HG03039 (cell line): ENCODE measurements around the gene VTI1B.
"Not testable (repeated sequence)": the region's sequence is repeated elsewhere in the genome, so short reads cannot be mapped to it uniquely, and the experiment has no call there.

ENCODE experiments used
- ATAC-seq: cut with Tn5 transposase; IDR thresholded peaks from one replicate; pipeline ENCODE4 v1.9.1; 2021; ENCODE audit warnings: mild to moderate bottlenecking, moderate library complexity; ENCODE audit not compliant: unreplicated experiment

VTI1B gene

DNA sequence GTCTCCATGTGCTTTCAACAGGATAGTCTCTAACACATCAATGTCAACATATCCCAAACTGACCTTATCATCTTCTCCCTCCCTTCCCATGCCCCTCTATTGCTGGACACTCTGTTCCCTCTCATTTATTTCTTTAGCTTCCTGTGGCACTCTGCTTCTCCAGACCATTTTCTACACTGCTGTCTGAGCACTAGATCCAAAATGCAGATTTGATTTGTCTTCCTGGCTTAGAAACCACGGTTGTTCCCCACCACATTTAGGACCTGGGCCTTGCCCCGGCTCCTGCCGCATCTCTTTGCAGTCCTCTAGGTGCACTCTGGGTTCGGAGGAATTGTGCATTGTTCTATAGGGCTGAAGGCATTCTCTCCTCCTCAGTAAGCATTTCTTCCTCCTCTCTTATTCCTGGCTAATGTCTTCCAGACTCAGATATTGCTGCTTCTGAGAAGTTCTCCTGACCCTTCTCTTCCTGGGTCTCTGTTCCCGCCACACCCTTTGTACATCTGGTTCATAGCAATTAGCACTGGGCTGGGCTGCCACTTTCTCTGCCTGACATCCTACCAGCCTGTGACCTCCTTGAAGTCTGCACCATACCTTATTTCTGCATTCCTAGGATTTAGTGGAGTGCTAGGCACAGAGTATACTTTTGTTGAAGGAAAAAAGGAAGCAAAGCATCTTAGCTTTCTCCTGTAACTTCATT, 40.8 kb downstream of the VTI1B start:
- ATAC-seq: no peak

DNA sequence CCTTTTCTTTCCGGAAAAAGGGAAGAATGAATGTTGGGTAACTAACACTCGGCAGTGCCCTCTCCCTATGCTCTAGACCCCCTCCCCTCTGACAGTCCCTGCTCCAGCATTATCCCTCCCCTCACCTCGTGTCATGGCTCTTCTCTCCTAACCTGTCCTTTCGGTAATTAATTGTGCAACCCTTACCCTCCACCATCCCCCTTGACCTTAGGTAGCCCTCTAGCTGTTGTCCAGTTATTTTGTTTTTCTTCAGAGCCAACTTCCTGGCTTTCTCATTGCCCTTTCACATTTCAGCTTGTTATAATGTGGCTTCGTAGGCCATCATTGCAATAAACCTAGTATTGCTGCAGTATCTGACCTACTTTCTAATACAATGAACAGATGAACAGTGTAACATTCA, 43.5 kb downstream of the VTI1B start:
- no peak for ATAC-seq

DNA sequence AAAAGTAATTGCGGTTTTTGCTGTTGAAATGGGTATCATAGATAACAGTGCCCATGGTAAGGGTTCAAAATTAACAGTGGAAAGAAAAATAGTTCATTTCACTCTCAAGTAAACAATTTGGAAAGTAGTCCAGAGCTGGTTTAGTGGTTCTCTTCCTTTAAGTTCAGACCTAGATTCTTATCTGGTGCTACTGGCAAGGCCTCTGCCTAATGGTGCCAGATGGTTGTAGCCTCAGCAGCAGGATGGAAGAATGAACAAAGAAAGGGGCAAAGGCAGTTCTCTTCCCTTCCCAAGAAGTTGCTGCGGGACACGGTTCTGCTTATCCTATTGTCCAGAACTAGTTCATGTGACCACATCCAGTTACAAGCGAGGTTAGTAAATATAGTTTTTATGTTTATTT, 44.2 kb downstream of the VTI1B start:
- ATAC-seq: no peak

DNA sequence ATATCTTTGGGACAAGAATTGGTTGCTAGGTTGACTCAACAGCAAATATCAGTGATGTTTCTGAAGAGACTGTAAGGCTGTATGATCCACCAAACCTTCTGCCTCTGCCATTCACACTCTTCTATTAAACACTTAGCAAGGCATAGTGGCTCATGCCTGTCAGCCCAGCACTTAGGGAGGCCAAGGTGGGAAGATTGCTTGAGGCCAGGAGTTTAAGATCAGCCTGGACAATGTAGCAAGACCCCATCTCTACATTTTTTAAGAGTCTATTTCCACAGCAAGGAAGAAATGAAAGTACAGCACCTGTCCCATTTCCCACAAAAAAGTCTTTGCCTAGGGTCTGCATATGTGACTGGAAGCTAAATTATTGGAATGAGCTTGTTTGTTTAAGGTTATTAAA, 46.9 kb downstream of the VTI1B start:
- ATAC-seq: no peak

DNA sequence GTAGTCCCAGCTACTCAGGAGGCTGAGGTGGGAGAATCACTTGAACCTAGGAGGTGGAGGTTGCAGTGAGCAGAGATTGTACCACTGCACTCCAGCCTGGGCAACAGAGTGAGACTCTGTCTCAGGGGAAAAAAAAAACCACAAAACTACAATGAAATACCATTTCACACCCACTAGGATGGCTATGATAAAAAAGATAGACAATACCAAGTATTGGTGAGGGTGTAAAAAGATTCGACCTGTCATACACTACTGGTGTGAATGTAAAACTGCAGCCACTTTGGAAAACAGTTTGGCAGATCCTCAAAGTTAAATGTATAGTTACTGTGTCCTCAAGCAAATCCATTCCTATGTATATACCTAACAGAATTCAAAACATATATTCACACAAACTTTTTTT, 48.3 kb downstream of the VTI1B start:
- ATAC-seq: not testable (repeated sequence)

DNA sequence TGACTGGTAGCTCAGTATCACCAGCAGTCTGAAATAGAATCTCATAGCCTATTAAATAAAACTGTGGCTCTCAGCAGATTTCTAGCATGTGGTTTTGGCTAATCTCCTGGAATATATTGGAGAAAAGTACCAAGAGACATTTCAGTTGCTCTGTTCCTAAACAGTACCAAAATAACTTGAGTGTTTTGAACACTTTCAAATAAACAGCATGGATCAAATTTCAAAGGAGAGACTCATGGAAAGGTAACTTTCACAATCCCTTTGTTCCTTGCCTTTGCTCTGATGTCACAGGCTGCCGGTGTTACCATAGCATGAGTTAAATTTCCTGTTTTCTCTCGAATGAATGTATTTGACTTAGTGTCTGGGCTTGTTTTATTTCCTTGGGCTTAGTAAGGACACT, 51.3 kb downstream of the VTI1B start:
- ATAC-seq: no peak

DNA sequence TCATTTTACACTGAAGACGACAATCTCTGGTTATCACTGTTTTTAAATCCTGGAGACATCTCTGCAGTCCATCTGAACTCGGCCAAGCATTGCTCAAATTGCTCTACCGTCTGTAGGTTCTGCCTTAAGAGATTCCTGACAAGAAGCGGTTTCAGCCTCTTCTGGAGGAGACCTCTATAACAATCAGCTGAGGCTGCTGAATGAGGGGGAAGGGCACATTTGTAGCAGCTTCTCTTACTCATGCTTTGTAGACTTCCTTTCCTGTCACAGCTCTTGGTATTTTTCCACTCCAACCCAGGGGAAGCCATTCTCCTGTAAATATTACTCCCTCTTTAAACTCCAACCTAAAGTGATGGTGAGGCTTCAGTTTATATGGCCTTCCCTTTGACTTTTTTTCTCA, 51.8 kb downstream of the VTI1B start:
- ATAC-seq: no peak

DNA sequence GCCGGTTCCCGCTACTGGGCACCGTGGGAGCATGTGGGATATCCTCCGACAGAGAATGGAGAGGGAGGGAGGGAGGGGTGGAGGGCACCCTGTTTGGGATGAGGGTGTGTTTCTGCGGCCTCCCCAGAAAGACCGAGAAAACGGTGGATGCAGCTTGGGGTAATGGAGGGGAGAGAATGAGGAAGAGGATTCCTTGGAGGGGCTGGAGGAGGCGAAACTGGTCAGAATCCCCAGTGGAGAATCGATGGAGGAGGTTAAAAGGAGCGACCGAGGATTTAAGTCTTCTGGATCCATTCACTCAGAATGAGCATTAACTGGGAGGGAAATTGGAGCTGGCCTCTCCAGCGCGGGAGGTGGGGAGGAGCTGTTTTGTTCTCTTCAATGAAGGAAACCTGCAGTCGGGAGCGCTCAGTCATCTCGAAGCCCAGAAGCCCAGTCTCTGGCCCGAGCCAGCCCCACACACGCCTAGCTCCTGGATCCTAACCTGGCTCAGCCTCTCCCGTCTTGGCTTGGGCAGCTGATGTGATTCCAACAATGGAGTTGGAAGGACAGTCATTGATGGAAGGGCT, 54.1 kb downstream of the VTI1B start:
- no peak for ATAC-seq

DNA sequence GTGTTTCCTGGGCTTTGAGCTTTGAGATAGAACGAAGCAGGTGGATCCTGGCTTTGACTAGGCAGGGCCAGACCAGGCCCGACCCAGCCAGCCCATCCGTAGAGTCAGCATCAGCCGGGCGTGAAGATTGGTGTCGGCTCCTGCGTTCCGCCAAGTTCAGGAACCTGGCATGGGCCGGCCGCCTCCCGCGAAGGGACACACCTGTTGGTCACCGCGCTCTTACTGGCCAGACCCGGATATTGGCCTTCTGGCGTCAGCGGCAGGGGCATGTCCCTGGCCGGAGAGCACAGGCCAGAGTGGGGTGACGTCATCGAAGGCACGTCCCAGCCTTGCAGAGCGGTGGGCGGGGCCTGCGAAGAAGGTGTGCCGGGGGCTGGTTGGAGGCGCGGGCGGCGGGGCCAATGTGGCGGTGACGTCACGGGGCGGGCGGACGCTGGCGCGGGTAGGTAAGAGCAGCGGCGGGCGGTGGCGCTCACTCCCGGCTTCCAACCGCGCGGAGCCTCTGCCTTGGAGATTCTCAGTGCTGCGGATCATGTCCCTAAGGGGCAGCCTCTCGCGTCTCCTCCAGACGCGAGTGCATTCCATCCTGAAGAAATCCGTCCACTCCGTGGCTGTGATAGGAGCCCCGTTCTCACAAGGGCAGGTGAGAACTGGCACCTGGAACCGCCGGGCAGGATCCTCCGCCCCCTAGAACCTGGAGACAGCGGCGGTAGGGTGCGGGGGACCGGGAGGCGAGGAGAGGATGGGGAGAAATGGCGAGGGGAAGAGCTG, 54.8 kb downstream of the VTI1B start, which contains the start of gene ARG2:
Gene ARG2 (plus strand): TSS at position 475 of the 771 bp plus-strand sequence. CDS start 58 bp downstream, at position 533.
- ATAC-seq: peak; percentile 91

DNA sequence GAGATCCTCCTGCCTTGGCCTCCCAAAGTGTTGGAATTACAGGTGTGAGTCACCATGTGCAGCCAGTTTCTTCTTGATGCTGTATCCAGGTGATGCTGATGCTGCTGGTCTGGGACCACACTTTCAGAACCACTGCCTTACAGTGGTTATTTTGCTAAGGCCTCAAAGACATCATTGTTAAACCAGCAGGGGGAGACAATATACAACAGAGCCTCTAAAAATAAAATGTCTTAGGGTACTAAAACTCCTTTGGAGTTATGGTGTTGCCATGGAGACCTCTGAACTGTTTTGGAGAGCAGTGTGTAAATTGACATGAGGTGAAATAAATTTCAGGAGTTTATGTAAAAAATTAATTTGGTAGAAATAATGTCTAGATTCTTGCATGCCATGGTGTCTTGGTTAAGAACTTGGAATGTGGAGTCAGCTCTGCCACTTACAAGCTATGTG, 55.8 kb downstream of the VTI1B start:
- no peak for ATAC-seq

DNA sequence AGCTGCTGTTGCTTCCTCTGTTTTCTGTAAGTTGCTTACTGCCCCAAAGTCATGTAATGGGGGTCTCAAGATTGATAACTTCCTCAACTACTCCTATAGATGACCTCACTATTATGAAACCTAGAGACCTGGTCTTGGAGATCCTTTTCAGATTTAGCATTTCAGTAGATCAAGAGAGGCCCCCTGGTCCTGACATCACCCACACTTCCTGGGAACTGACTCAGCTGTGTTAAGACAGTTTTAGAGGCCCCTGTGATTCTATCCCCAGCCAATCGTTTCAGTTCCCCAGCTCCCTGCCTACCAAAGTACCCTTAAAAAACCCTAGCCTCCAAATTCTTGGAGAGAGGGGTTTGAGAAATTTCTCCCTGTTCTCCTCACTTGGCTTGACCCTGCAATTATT, 63.9 kb downstream of the VTI1B start:
- ATAC-seq: no peak

DNA sequence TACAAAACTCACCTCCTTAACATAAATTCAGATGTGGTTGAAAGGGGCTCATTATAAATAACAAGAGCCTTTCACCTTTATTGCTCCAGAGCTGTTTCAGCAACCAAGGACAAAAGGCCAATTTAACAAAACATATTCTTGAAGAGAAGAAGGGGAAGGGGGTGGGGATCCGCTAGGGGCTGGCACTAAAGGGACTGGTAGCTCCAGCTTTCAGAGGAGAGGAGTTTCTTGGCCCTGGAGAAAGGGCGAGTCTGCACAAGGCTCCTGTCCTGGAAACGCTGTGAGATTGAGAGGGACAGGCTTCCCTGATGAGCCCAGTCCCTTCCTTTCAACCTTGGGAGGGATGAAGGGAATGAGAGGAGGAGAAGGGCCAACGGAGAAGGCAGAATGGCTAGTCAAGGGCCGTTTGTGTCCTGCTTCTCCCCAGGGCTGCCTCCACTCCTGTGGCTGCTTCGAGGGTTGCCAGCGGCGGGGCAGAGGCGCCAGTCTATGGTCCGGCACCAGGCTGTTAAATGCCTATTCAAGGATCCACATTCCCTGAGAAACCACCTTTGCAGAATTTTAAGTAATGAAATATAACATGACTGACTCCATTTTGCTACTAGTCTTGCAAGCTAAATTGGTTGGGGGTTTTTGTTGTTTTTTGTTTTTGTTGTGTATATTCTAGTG, 64.7 kb downstream of the VTI1B start:
- no peak for ATAC-seq

DNA sequence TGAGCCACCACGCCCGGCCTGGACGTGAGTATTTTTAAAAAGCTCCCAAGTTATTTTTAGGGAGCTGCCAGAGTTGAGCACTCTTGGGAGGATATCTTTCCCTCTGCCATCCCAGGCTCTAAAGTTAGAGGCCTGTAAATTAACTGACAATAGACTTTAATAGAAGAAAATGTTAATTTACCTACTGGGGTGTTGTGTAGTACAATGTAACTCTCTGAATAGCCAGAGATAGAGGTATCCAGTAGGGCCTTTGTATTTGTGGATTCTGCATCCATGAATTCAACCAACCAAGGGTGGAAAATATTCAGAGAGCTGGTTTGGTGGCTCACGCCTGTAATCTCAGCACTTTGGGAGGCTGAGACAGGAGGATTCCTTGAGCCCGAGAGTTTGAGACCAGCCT, 66.8 kb downstream of the VTI1B start:
- no peak for ATAC-seq

DNA sequence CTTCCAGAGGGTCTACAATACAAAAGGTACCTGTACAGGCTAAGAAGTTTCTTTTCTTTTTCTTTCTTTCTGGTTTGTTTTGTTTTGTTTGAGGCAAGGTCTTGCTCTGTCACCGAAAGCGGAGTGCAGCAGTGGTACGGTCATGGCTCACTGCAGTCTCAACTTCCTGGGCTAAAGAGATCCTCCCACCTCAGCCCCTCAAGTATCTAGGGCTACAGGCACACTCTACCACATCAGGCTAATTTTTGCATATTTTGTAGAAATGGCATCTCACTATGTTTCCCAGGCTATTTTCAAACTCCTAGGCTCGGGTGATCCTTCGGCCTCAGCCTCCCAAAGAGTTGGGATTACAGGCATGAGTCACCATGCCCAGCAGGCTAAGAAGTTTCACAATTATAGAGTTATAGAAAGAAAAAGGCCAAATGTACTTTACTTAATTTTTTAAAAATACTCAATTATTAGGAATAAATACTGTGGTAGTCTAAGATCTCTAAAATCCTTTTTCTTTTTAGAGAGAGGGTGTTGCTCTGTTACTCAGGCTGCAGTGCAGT, 71.4 kb downstream of the VTI1B start:
- ATAC-seq: no peak

DNA sequence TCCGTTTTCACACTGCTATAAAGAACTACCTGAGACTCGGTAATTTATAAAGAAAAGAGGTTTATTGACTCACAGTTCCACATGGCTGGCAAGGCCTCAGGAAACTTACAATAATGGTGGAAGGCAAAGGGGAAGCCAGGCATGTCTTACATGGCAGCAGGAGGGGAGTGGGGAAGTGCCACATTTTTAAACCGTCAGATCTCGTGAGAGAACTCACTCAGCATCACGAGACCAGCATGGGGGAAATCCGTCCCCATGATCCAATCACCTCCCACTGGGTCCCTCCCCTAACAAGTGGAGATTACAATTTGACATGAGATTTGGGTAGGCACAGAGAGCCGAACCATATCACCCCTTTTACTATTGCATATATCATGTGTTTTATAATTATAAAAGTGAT, 72.4 kb downstream of the VTI1B start:
- no peak for ATAC-seq

DNA sequence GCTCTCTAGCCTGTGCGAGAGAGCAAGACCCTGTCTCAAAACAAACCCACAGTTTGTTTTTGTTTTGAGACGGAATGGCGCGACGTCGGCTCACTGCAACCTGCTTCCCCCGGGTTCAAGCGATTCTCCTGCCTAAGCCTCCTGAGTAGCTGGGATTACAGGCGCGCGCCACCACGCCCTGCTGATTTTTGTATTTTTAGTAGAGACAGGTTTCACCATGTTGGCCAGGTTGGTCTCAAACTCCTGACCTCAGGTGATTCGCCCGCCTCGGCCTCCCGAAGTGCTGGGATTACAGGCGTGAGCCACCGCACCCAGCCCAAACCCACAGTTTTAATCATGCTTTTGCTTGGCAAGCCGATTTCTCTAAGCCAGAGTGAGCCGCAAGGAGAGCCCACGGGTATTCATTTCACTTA, 73.9 kb downstream of the VTI1B start:
- ATAC-seq: not testable (repeated sequence)

DNA sequence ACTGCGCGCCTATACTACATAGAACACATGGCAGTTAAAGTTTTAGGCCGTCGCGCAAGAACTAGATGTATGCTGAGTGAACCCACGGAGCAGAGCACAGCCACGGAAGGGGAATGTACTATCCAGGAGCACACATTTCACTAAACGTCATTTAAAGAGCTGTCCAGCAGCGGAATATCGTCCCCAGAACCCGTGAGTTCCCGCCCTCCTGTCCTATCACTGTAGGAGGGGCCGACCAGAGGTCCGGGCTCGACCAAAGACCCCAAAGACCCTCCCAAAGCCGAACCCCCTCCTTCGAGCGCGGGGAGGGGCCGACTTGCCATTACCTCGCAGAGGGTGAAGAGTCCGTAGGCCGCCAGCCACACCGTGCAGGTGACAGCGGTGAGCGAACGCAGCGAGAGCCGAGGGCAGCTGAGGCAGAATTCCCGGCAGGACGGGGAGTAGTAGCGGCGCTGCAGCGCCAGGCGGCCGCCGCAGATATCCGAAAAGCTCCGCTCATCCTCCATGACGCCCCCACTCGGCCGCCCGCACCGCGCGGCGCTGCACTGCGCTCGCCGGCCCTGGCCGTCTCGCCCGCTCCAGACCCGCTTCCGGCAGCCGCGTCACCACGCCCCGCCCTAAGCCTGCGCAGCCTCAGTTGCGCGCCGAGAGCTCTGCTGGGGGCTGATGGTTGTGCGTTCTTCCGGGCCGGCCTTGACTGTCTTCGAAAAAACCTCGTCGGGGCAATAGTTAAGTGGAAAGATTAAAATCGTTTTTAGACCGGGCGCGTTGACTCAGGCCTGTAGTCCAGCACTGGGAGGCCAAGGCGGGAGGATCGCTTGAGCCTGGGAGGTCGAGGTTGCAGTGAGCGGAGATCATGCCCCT, 74.5 kb downstream of the VTI1B start, which contains the start of gene PIGH:
Gene PIGH (minus strand): TSS at position 571 of the 864 bp plus-strand sequence. CDS start 65 bp downstream, at position 506.
- ATAC-seq: peak; percentile 90
